NCI-H1930 (cell line): ENCODE measurements around the gene RAB36.
A peak's percentile ranks its signal among the peaks of the same experiment; 100 is the strongest.

Experiments
- DNase-seq, 2 experiments: peaks; one replicate each; lab custom pipeline; 2025; lab: John Stamatoyannopoulos, UW

RAB36 gene

DNA sequence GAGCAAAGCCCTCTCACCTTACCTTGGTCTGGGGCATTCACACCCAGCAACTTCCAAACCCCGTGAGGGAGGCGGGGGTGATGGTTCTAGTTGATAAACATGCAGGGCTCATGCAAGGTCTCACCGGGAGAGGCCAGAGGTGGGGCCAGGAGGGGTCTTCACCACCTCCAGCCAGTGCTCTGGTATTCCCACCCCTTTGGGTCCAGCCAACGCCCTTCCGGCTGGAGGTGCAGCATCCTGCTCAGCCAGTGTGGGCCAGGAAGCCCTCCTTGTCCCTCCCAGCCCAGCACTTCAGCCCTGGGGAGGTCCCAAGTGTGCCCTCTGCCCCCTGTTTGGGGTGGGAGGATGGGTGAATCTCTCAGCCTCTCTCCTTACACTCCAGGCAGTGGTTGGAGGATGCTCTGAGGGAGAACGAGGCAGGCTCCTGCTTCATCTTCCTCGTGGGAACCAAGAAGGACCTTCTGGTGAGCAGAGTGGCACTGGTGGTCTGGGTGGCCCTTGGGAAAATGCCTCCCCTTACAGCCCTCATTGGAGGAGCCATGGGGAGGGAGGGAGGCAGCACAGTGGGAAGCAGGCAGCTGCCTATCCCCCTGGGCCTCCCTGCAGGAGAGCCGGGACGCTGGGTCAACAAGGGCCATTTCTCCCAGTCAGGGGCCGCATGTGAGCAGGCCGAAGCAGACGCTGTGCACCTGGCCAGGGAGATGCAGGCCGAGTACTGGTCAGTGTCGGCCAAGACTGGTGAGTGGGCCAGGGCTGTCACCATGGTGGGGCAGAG is 13.4 kb downstream of the RAB36 start:
- no peak for DNase-seq

DNA sequence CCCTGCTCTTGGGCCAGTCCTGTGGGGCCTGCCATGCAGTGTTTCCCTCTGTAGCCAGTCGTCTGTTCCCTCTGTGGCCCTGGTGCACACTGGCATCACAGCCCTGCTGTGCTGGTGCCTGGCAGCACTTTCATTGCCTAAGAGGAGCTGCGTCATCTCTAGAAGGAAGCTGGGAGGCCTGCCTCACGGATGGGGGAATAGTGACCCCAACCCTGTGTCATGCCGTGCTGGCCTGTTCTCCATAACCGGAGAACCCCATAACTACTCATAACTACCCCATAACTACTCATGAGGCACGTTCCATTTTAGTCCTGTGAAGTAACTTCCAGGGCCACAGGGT is 14.0 kb downstream of the RAB36 start:
- no peak for DNase-seq

DNA sequence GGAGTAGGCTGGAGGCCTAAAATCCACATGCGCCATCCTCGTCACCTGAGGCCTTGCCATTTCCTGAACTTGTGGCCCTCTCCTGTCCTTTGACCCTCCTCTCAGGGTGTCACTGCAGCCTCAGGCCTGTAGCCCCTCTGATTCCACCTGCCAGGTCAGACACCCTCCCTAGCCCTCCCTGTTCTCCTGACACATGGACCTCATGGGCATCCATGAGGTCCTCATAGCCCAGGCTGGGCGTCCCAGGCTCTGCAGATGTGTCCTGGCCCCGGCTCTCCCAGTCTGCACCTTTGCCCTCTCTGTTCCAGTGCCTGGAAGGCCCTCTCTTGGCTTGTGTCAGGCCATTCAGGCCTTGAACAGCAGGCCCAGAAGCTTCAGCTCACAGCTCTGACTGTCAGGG is 15.8 kb downstream of the RAB36 start:
- DNase-seq, result no peak

GRCh38 chr22:23161574-23161973 is 16.3 kb downstream of the RAB36 start:
- no peak for DNase-seq

DNA sequence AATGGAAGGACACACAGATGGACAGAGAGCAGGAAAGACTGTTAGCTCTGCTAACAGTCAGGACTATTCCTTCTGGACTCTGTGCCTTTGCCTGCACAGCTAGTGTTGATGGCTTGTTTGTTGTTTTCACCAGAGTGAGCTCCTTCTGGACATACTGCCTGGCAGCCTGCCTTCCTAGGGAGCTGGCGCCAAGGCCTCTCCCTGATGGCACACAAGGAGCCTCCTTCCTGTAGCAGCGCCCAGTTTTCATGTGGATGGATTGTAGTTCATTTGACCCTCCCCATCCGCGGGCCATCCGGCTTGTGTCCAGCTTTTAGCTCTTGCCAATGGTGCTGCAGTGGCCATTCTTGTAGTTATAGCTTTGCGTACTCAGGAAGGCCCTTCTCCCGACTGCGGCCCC is 18.4 kb downstream of the RAB36 start:
- no peak for DNase-seq

GRCh38 chr22:23164091-23164490 is 18.8 kb downstream of the RAB36 start:
- no peak for DNase-seq

DNA sequence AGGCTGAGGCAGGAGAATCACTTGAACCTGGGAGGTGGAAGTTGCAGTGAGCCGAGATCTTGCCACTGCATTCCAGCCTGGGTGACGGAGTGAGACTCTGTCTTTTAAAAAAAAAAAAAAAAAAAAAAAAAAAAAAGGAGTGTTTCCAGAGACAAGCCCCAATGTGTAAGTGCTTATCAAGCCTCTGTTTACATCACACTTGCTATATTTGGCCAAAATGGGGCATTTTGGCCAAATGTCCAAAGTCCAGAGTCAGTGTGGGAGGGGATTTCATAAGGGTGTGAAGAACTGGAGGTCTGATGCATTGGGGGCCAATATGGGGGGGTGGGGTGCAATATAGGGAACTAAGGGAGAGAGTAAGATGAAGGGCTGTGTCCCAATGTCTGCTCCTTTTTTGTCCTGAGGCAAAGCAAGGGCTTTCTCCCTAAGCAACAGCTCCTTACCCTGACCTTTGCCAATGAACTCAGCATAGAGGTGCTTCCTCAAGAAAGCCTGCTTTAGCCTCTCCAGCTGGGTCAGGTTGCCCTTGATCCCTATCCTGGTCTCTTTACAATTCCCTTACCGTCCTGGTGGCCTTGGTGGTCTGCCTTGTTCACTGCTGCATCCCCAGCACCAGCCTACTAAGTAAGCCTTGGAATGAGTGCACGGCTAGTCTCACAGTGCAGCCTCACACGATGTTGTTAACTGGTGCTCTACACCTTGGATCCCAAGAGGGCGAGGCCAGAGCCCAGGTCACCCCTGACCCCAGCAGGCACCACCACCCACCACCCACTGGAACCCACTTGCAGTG is 21.0 kb downstream of the RAB36 start:
- no peak for DNase-seq

DNA sequence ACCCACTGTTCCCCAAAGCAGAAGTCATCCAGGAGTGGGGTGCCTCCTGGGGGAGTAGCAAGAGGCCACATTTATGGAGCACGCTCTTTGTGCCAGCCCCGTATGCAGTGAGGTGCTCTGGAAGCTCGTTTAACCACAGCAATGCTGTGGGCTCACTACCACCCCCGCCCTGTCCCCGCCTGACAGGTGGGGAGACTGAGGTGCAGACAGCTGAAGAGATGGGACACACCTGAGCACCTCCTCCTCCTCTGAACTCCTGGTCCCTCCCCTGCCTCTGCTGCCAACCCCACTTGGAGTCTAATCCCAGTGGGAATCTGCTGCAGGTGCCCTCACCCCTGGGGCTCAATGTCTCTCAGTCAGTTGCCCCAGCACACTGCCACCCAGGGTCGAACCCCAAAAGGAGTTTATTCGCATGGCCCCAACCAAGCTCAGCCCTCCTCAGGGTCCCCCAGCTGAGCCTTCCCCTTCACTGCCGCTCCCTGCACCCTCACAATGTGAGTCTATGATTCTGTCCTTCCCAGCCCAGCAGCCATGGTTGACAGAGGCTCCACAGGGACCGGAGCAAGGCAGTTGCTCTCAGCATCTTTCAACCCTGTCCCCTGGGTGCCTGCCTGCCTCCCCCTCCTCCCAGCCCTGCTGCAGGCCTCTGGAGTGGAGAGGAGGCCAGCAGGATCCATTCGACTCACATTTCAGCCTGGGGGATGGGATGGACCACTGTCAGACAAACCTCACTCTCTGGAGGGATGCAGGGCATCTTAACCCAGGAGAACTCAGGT is 21.8 kb downstream of the RAB36 start:
- DNase-seq, result no peak

DNA sequence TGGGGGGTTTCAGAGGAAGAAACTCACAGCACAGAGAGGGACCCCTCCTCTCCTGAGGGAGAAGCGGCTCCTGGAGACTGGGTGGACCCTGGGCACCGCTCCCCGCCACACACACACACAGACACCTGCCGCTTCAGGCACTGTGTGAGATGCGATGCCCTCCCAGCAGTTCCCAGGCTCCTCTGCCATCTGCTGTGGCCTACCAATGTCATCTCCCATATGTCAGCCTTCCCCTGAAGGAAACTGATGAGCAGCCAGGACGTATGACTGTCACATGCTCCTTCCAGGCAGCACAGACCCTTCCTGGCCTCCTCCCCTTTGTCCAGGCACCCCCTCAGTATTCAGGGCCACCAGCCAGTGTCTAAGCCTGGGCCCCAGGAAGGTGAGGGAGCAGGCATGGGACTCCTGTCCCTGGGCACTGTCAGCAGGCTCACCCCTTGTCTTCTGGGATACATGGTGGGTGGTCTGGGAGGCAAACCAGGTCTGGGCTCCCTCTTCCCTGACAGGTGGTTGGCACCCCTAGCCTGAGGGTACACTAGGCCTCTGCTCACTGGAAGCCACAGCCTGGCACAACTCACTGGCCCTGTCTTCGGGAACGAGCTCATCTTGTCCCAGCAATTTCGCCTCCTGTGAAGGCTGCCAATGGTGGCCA is 23.2 kb downstream of the RAB36 start:
- no peak for DNase-seq

GRCh38 chr22:23169043-23169406 is 23.7 kb downstream of the RAB36 start:
- DNase-seq, result no peak

DNA sequence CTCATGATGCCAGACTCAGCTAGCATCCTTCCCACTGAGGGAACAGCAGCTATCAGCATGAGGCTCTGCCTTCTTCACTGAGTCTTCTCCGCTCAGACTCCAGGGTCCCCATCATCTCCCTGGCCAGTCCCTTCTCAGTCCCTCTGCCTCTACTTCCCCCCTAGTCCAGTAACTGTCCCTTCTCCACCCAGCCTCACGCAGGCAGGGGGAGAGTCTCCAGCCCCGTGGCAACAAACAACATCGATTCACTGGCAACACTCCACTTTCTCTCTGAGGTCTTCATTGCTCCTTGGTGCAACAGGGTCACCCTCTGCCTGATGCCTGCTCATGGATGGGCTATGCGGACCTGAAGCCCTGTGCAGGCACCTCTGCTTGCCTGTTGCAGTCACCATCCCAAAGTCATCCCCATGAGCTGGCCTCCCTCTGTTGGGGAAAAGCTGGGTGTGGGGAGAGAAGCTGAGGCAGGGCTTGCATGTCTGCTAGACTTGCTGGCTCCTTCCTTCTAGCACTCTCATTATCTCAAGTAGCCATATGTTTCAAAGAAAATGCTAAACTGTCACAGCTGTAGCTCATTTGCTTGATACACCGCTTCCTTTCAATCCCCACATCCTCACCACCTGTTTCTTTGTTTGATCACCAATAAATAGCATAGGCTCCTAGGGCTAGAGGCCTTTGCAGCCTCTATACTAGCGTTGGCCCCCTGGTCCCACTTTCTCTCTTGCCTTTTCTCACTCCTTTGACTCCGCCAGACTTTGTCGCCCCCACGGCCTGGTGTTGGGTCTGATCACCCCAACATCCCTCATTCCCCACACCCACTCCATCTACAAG is 30.8 kb downstream of the RAB36 start:
- DNase-seq, result no peak

DNA sequence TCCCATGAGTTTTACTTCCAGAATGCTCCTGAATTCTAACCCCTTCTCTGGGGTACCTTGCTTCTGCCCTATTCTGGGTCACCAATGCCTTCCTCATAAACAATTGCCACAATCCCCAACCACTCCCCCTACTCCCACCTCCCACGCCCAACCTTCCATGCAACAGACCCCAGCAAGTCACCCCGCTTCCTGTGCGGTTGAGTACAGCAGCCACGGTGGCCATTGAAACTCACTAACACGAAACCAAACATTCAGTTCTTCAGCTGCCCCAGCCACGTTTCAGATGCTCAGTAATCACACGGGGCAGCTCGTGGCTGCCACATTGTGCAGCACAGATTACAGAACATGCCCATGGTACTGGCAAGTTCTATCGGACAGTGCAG is 31.4 kb downstream of the RAB36 start:
- no peak for DNase-seq

DNA sequence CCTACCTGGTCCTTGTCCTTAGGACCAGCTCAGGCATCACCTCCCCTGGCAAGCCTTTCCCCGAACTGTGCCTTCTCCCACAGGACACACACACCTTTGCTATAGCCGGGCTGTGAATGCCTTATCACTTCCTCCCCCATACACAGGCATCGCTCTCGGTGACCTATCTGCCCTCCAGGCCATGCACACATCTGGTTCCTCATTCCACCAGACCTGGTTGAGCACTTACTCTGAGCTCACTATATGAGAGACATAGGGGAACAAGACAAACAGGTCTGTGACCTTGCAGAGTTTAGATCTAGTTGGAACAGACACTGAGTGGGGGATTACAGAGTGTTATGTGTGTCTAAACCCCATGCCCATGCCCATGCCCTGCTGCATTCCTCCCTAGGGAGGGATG is 31.9 kb downstream of the RAB36 start:
- DNase-seq, result no peak

GRCh38 chr22:23178512-23179254 is 33.4 kb downstream of the RAB36 start:
- DNase-seq, result peak; percentile 22 to 36

GRCh38 chr22:23179381-23180299 is 34.4 kb downstream of the RAB36 start:
- no peak for DNase-seq

DNA sequence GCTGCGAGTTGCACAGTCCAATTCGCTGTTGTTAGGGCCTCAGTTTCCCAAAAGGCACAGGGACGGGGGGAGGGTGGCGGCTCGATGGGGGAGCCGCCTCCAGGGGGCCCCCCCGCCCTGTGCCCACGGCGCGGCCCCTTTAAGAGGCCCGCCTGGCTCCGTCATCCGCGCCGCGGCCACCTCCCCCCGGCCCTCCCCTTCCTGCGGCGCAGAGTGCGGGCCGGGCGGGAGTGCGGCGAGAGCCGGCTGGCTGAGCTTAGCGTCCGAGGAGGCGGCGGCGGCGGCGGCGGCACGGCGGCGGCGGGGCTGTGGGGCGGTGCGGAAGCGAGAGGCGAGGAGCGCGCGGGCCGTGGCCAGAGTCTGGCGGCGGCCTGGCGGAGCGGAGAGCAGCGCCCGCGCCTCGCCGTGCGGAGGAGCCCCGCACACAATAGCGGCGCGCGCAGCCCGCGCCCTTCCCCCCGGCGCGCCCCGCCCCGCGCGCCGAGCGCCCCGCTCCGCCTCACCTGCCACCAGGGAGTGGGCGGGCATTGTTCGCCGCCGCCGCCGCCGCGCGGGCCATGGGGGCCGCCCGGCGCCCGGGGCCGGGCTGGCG is 35.1 kb downstream of the RAB36 start, which contains the start of gene BCR:
BCR (plus strand) TSS at position 209 of the 592 bp plus-strand sequence. CDS start 452 bp downstream, outside the sequence.
- DNase-seq, result peak; percentile 48 to 66

DNA sequence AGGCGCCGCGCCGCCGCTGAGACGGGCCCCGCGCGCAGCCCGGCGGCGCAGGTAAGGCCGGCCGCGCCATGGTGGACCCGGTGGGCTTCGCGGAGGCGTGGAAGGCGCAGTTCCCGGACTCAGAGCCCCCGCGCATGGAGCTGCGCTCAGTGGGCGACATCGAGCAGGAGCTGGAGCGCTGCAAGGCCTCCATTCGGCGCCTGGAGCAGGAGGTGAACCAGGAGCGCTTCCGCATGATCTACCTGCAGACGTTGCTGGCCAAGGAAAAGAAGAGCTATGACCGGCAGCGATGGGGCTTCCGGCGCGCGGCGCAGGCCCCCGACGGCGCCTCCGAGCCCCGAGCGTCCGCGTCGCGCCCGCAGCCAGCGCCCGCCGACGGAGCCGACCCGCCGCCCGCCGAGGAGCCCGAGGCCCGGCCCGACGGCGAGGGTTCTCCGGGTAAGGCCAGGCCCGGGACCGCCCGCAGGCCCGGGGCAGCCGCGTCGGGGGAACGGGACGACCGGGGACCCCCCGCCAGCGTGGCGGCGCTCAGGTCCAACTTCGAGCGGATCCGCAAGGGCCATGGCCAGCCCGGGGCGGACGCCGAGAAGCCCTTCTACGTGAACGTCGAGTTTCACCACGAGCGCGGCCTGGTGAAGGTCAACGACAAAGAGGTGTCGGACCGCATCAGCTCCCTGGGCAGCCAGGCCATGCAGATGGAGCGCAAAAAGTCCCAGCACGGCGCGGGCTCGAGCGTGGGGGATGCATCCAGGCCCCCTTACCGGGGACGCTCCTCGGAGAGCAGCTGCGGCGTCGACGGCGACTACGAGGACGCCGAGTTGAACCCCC is 35.8 kb downstream of the RAB36 start:
- no peak for DNase-seq

DNA sequence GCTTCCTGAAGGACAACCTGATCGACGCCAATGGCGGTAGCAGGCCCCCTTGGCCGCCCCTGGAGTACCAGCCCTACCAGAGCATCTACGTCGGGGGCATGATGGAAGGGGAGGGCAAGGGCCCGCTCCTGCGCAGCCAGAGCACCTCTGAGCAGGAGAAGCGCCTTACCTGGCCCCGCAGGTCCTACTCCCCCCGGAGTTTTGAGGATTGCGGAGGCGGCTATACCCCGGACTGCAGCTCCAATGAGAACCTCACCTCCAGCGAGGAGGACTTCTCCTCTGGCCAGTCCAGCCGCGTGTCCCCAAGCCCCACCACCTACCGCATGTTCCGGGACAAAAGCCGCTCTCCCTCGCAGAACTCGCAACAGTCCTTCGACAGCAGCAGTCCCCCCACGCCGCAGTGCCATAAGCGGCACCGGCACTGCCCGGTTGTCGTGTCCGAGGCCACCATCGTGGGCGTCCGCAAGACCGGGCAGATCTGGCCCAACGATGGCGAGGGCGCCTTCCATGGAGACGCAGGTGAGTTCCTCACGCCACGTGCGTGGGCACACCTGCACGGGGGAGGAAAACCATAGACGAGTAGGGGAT is 36.5 kb downstream of the RAB36 start:
- DNase-seq, result no peak
